ENCODE measurements around the gene ANLN.

The ANLN gene

GRCh38 chr7:36389371-36390198, at the start of gene ANLN:
TSS of gene ANLN (plus strand) at chr7:36389862. CDS start at chr7:36390027, 165 bp downstream.
- Mint-ChIP-seq H3K27ac (peak within 1 kb of the TSS; percentile 90 to 93), H3K4me1 (peaks cover 20% of the 10 kb centered on the region), H3K4me3 (peak within 1 kb of the TSS; percentile 92 to 97), H3K27me3 (peaks cover 27% of the 10 kb centered on the region), H3K9me3 (no peaks in the 10 kb centered on the region)
- ATAC-seq (peak; percentile 87), DNase-seq (peak; percentile 81 to 84)

- no peaks in the 10 kb centered on the region for H3K9me3 Mint-ChIP-seq
- H3K27me3 Mint-ChIP-seq = no peaks in the 10 kb centered on the region
- H3K27ac Mint-ChIP-seq = no peak overlapping the region
- H3K4me1 Mint-ChIP-seq = no peaks in the 10 kb centered on the region
- ATAC-seq (no peak), DNase-seq (no peak)
- no peak overlapping the region for H3K4me3 Mint-ChIP-seq
These were observed 46.1 kb upstream of the ANLN start for GRCh38 chr7:36343548-36343947.

GRCh38 chr7:36344622-36345021, 45.0 kb upstream of the ANLN start:
- Mint-ChIP-seq H3K4me3 (no peak overlapping the region), H3K4me1 (no peaks in the 10 kb centered on the region), H3K27me3 (no peaks in the 10 kb centered on the region), H3K9me3 (no peaks in the 10 kb centered on the region), H3K27ac (no peak overlapping the region)
- DNase-seq (no peak), ATAC-seq (no peak)

GRCh38 chr7:36346260-36346831, 43.3 kb upstream of the ANLN start:
- Mint-ChIP-seq H3K27ac (no peak overlapping the region), H3K9me3 (no peaks in the 10 kb centered on the region), H3K4me3 (no peak overlapping the region), H3K4me1 (no peaks in the 10 kb centered on the region), H3K27me3 (no peaks in the 10 kb centered on the region)
- DNase-seq (no peak), ATAC-seq (no peak)

- H3K27me3 Mint-ChIP-seq = no peaks in the 10 kb centered on the region
- DNase-seq (no peak), ATAC-seq (no peak)
- no peak overlapping the region for H3K4me3 Mint-ChIP-seq
- H3K4me1 Mint-ChIP-seq = no peaks in the 10 kb centered on the region
- no peaks in the 10 kb centered on the region for H3K9me3 Mint-ChIP-seq
- H3K27ac Mint-ChIP-seq = no peak overlapping the region
These were observed 41.4 kb upstream of the ANLN start for GRCh38 chr7:36348256-36348655.

GRCh38 chr7:36348771-36349170, 40.9 kb upstream of the ANLN start:
- no peak overlapping the region for H3K4me3 Mint-ChIP-seq
- H3K4me1 Mint-ChIP-seq = no peaks in the 10 kb centered on the region
- no peak overlapping the region for H3K27ac Mint-ChIP-seq
- no peaks in the 10 kb centered on the region for H3K27me3 Mint-ChIP-seq
- H3K9me3 Mint-ChIP-seq = no peaks in the 10 kb centered on the region
- ATAC-seq (no peak), DNase-seq (no peak)

GRCh38 chr7:36349626-36350025, 40.0 kb upstream of the ANLN start:
- Mint-ChIP-seq H3K27ac (no peak overlapping the region), H3K4me3 (no peak overlapping the region), H3K9me3 (no peaks in the 10 kb centered on the region), H3K27me3 (no peaks in the 10 kb centered on the region), H3K4me1 (no peaks in the 10 kb centered on the region)
- DNase-seq (no peak), ATAC-seq (no peak)

- Mint-ChIP-seq H3K27me3 (no peaks in the 10 kb centered on the region), H3K4me1 (no peaks in the 10 kb centered on the region), H3K4me3 (no peak overlapping the region), H3K9me3 (no peaks in the 10 kb centered on the region), H3K27ac (no peak overlapping the region)
- ATAC-seq (no peak), DNase-seq (no peak)
These were observed 34.2 kb upstream of the ANLN start for GRCh38 chr7:36355490-36355889.

- Mint-ChIP-seq H3K4me1 (no peaks in the 10 kb centered on the region), H3K27ac (no peak overlapping the region), H3K27me3 (no peaks in the 10 kb centered on the region), H3K4me3 (no peak overlapping the region), H3K9me3 (no peaks in the 10 kb centered on the region)
- DNase-seq (no peak), ATAC-seq (no peak)
These were observed 32.6 kb upstream of the ANLN start for GRCh38 chr7:36357054-36357453.

- Mint-ChIP-seq H3K4me3 (no peak overlapping the region), H3K9me3 (no peaks in the 10 kb centered on the region), H3K4me1 (no peaks in the 10 kb centered on the region), H3K27me3 (no peaks in the 10 kb centered on the region), H3K27ac (no peak overlapping the region)
- ATAC-seq (no peak), DNase-seq (no peak)
These were observed 31.1 kb upstream of the ANLN start for GRCh38 chr7:36358589-36358988.

- DNase-seq = no peak
- no peaks in the 10 kb centered on the region for H3K4me1 Mint-ChIP-seq
- no peak overlapping the region for H3K27ac Mint-ChIP-seq
- no peaks in the 10 kb centered on the region for H3K9me3 Mint-ChIP-seq
- H3K27me3 Mint-ChIP-seq = no peaks in the 10 kb centered on the region
- no peak overlapping the region for H3K4me3 Mint-ChIP-seq
- no peak for ATAC-seq
These were observed 29.4 kb upstream of the ANLN start for GRCh38 chr7:36360244-36360643.

GRCh38 chr7:36361227-36361626, 28.4 kb upstream of the ANLN start:
- ATAC-seq = no peak

GRCh38 chr7:36363515-36363914, 26.1 kb upstream of the ANLN start:
- peaks cover 4% of the 10 kb centered on the region for H3K4me1 Mint-ChIP-seq
- no peak overlapping the region for H3K27ac Mint-ChIP-seq
- no peaks in the 10 kb centered on the region for H3K9me3 Mint-ChIP-seq
- ATAC-seq (no peak), DNase-seq (no peak)
- H3K27me3 Mint-ChIP-seq = no peaks in the 10 kb centered on the region
- H3K4me3 Mint-ChIP-seq = no peak overlapping the region

More at GRCh38 chr7:36361227-36361626, 28.4 kb upstream of the ANLN start:
- Mint-ChIP-seq H3K27ac (no peak overlapping the region), H3K4me3 (no peak overlapping the region), H3K27me3 (no peaks in the 10 kb centered on the region), H3K4me1 (no peaks in the 10 kb centered on the region), H3K9me3 (no peaks in the 10 kb centered on the region)
- no peak for DNase-seq

- ATAC-seq (no peak), DNase-seq (no peak)
- Mint-ChIP-seq H3K4me1 (peaks cover 4% of the 10 kb centered on the region), H3K27ac (peak overlapping the region; percentile 50 to 54), H3K4me3 (peak overlapping the region; percentile 86 to 88), H3K9me3 (no peaks in the 10 kb centered on the region), H3K27me3 (no peaks in the 10 kb centered on the region)
These were observed 23.5 kb upstream of the ANLN start for GRCh38 chr7:36366005-36366717.

- peak overlapping the region; percentile 86 to 88 for H3K4me3 Mint-ChIP-seq
- peak; percentile 98 for ATAC-seq
- DNase-seq = peak; percentile 93
- no peaks in the 10 kb centered on the region for H3K27me3 Mint-ChIP-seq
- H3K9me3 Mint-ChIP-seq = no peaks in the 10 kb centered on the region
- peaks cover 4% of the 10 kb centered on the region for H3K4me1 Mint-ChIP-seq
- H3K27ac Mint-ChIP-seq = peak overlapping the region; percentile 50 to 54
These were observed 22.7 kb upstream of the ANLN start for GRCh38 chr7:36366718-36367560.

Measured in stimulated activated naive CD8-positive, alpha-beta T cell treated with anti-CD3 and anti-CD28 coated beads, Interleukin-15, amount 100 ng/mL, for 72 hours (primary cell).